Measurements from ENCODE around the gene FN3KRP. TPM values are rescaled to one million over a fixed set of nuclear protein-coding genes. Genes with fewer than 3 reads are reported as not detected.

Gene FN3KRP
- total RNA-seq (17.0 and 18.7 TPM in 2 replicates), polyA plus RNA-seq (24.0 and 27.4 TPM in 2 replicates)

GRCh38 chr17:82716203-82717010 lies at the start of gene FN3KRP:
Gene FN3KRP, plus strand, starts transcription at chr17:82716706. Its CDS starts 50 bp downstream, at chr17:82716756.
- Histone ChIP-seq H3K27ac (peak within 1 kb of the TSS; percentile 70), H3K4me3 (peak within 1 kb of the TSS; percentile 71), H3K27me3 (no peaks in the 10 kb centered on the region), H3K9me3 (ENCODE audit: low read depth) (no peaks in the 10 kb centered on the region), H3K4me2 (peak within 1 kb of the TSS; percentile 94), H3K79me2 (peaks cover 15% of the 10 kb centered on the region), H4K20me1 (ENCODE audit: insufficient read depth, poor library complexity, severe bottlenecking) (no peaks in the 10 kb centered on the region), H3K9me2 (replicated peaks; ENCODE audit: insufficient read depth) (no peaks in the 10 kb centered on the region), H2AFZ (peak within 1 kb of the TSS; percentile 73), H3K4me1 (ENCODE audit: insufficient read depth) (peaks cover 8% of the 10 kb centered on the region), H3K36me3 (replicated peaks; ENCODE audit: insufficient read depth, low read depth) (no peaks in the 10 kb centered on the region)
- DNase-seq (ENCODE audit: low spot score): peak; percentile 99
- under 1% methylated on average over 43 of the region's 75 CpGs for WGBS (ENCODE audit: low lambda C conversion rate, missing lambda C conversion rate)
- TF ChIP-seq EZH2 (IDR thresholded peaks at IDR 0.05; ENCODE audit: borderline replicate concordance) (no peak), EZH2phosphoT487 (IDR thresholded peaks at IDR 0.05; ENCODE audit: low read depth, severe bottlenecking, unreplicated experiment) (no peak), CTCF (IDR thresholded peaks at IDR 0.05; ENCODE audit: poor library complexity) (no peak)

GRCh38 chr17:82666931-82667667 lies 49.4 kb upstream of the FN3KRP start:
- H3K4me2 ChIP-seq: no peak overlapping the region
- H4K20me1 ChIP-seq (ENCODE audit: insufficient read depth, poor library complexity, severe bottlenecking): no peaks in the 10 kb centered on the region
- WGBS (ENCODE audit: low lambda C conversion rate, missing lambda C conversion rate): 93% methylated on average over 23 of the region's 28 CpGs
- H2AFZ ChIP-seq: no peak overlapping the region
- no peaks in the 10 kb centered on the region for H3K9me3 ChIP-seq (ENCODE audit: low read depth)
- no peak for DNase-seq (ENCODE audit: low spot score)
- H3K27me3 ChIP-seq: no peaks in the 10 kb centered on the region
- TF ChIP-seq EZH2phosphoT487 (IDR thresholded peaks at IDR 0.05; ENCODE audit: low read depth, severe bottlenecking, unreplicated experiment) (no peak), CTCF (IDR thresholded peaks at IDR 0.05; ENCODE audit: poor library complexity) (no peak), EZH2 (IDR thresholded peaks at IDR 0.05; ENCODE audit: borderline replicate concordance) (no peak)
- no peaks in the 10 kb centered on the region for H3K4me1 ChIP-seq (ENCODE audit: insufficient read depth)
- H3K36me3 ChIP-seq (replicated peaks; ENCODE audit: insufficient read depth, low read depth): no peaks in the 10 kb centered on the region
- H3K9me2 ChIP-seq (replicated peaks; ENCODE audit: insufficient read depth): no peaks in the 10 kb centered on the region
- H3K27ac ChIP-seq: no peak overlapping the region
- H3K79me2 ChIP-seq: no peaks in the 10 kb centered on the region
- no peak overlapping the region for H3K4me3 ChIP-seq

GRCh38 chr17:82667668-82668000 lies 48.9 kb upstream of the FN3KRP start:
- whole genome bisulfite sequencing (ENCODE audit: low lambda C conversion rate, missing lambda C conversion rate): 90% methylated on average over 15 of the region's 15 CpGs
- no peaks in the 10 kb centered on the region for H3K9me3 ChIP-seq (ENCODE audit: low read depth)
- no peak overlapping the region for H3K4me2 ChIP-seq
- TF ChIP-seq EZH2 (IDR thresholded peaks at IDR 0.05; ENCODE audit: borderline replicate concordance) (no peak), EZH2phosphoT487 (IDR thresholded peaks at IDR 0.05; ENCODE audit: low read depth, severe bottlenecking, unreplicated experiment) (no peak), CTCF (IDR thresholded peaks at IDR 0.05; ENCODE audit: poor library complexity) (no peak)
- no peaks in the 10 kb centered on the region for H3K79me2 ChIP-seq
- H4K20me1 ChIP-seq (ENCODE audit: insufficient read depth, poor library complexity, severe bottlenecking): no peaks in the 10 kb centered on the region
- no peaks in the 10 kb centered on the region for H3K9me2 ChIP-seq (replicated peaks; ENCODE audit: insufficient read depth)
- H3K4me3 ChIP-seq: no peak overlapping the region
- H2AFZ ChIP-seq: no peak overlapping the region
- H3K27ac ChIP-seq: no peak overlapping the region
- H3K4me1 ChIP-seq (ENCODE audit: insufficient read depth): no peaks in the 10 kb centered on the region
- H3K36me3 ChIP-seq (replicated peaks; ENCODE audit: insufficient read depth, low read depth): no peaks in the 10 kb centered on the region
- H3K27me3 ChIP-seq: no peaks in the 10 kb centered on the region
- no peak for DNase-seq (ENCODE audit: low spot score)

All from hepatocyte (in vitro differentiated cells).